Measurements from ENCODE around the gene TMUB2.
A peak's percentile ranks its signal among the peaks of the same experiment; 100 is the strongest.
"Not testable (repeated sequence)": the region's sequence is repeated elsewhere in the genome, so short reads cannot be mapped to it uniquely, and the experiment has no call there.

Gene TMUB2

GRCh38 chr17:44218344-44219107 lies 31.8 kb downstream of the TMUB2 start:
- peak; percentile 79 to 86 (median 83) for DNase-seq (ENCODE audit: low read depth in 2 of 3, low spot score in 1 of 3)

GRCh38 chr17:44219108-44219615 lies 32.4 kb downstream of the TMUB2 start:
- peak; percentile 50 to 65 (median 51) for DNase-seq (ENCODE audit: low read depth in 2 of 3, low spot score in 1 of 3)

GRCh38 chr17:44219616-44220212 lies 32.9 kb downstream of the TMUB2 start, which contains the start of gene UBTF:
TSS of gene UBTF (minus strand) at chr17:44219675. CDS start at chr17:44218229, 1,446 bp downstream.
- DNase-seq (ENCODE audit: low read depth in 2 of 3, low spot score in 1 of 3), result peak in 1 of 3 donors; percentile 44

GRCh38 chr17:44220213-44221083 lies 33.7 kb downstream of the TMUB2 start:
- DNase-seq (ENCODE audit: low read depth in 2 of 3, low spot score in 1 of 3), result no peak

GRCh38 chr17:44221084-44221861 lies 34.5 kb downstream of the TMUB2 start:
- DNase-seq (ENCODE audit: low read depth in 2 of 3, low spot score in 1 of 3), result peak in 2 of 3 donors; percentile 34 to 64

- DNase-seq (ENCODE audit: low read depth in 2 of 3, low spot score in 1 of 3), result no peak
Measured at GRCh38 chr17:44221862-44222111, 35.0 kb downstream of the TMUB2 start.

- DNase-seq (ENCODE audit: low read depth in 2 of 3, low spot score in 1 of 3), result no peak
Measured at GRCh38 chr17:44222112-44222869, 35.5 kb downstream of the TMUB2 start.

- DNase-seq (ENCODE audit: low read depth in 2 of 3, low spot score in 1 of 3), result no peak
Measured at GRCh38 chr17:44223541-44224071, 36.8 kb downstream of the TMUB2 start.

GRCh38 chr17:44229090-44229489 lies 42.3 kb downstream of the TMUB2 start:
- no peak for DNase-seq (ENCODE audit: low read depth in 2 of 3, low spot score in 1 of 3)

GRCh38 chr17:44230140-44230539 lies 43.4 kb downstream of the TMUB2 start:
- DNase-seq (ENCODE audit: low read depth in 2 of 3, low spot score in 1 of 3), result no peak

GRCh38 chr17:44232061-44232460 lies 45.3 kb downstream of the TMUB2 start:
- no peak for DNase-seq (ENCODE audit: low read depth in 2 of 3, low spot score in 1 of 3)

- DNase-seq (ENCODE audit: low read depth in 2 of 3, low spot score in 1 of 3), result no peak
Measured at GRCh38 chr17:44233582-44233981, 46.8 kb downstream of the TMUB2 start.

GRCh38 chr17:44235583-44235936 lies 48.8 kb downstream of the TMUB2 start:
- DNase-seq (ENCODE audit: low read depth in 2 of 3, low spot score in 1 of 3), result no peak

- no peak for DNase-seq (ENCODE audit: low read depth in 2 of 3, low spot score in 1 of 3)
Measured at GRCh38 chr17:44236444-44236991, 49.7 kb downstream of the TMUB2 start.

- DNase-seq (ENCODE audit: low read depth in 2 of 3, low spot score in 1 of 3), result not testable (repeated sequence)
Measured at GRCh38 chr17:44237886-44238285, 51.1 kb downstream of the TMUB2 start.

- no peak for DNase-seq (ENCODE audit: low read depth in 2 of 3, low spot score in 1 of 3)
Measured at GRCh38 chr17:44241106-44241624, 54.4 kb downstream of the TMUB2 start.
